B cell (primary cell): ENCODE results near the gene RECK. TPM values are rescaled to one million over a fixed set of nuclear protein-coding genes. Genes with fewer than 3 reads are reported as not detected.

Experiments
- ATAC-seq: fragments of 200-7000 bp; cut with Tn5 transposase; one replicate; pipeline ENCODE4 v1.10.0; 2021; ENCODE audit warnings: low read depth, mild to moderate bottlenecking, moderate number of reproducible peaks, moderate library complexity
- CTCF ChIA-PET: fragments of 350-600 bp; sonication (Branson Sonifier 250); formaldehyde crosslinking; loops from one replicate; lab custom pipeline; 2021; ENCODE audit warnings: antibody characterized with exemption, inconsistent platforms; lab: Charles Lee
- POLR2A ChIA-PET: fragments of 350-600 bp; sonication (Branson Sonifier 250); formaldehyde crosslinking; loops from one replicate; lab custom pipeline; 2021; ENCODE audit warnings: antibody characterized with exemption; lab: Charles Lee
- DNase-seq: peaks from one replicate; pipeline ENCODE4 v3.0.0; 2013
- H2AFZ ChIP-seq: 2 replicates; pipeline ENCODE4 v1.6.1; 2012; ENCODE audit warnings: mild to moderate bottlenecking, low read depth, low read length; ENCODE audit not compliant: insufficient read depth, poor library complexity, severe bottlenecking
- H3K27ac ChIP-seq, 2 donors: 1 replicate in 1 of 2; 2 replicates in 1 of 2; pipeline ENCODE4 v1.5.1; 2012 to 2013; ENCODE audit warnings: low read length in 2 of 2, mild to moderate bottlenecking in 2 of 2, moderate library complexity in 1 of 2
- H3K27me3 ChIP-seq, 4 experiments: fragments of 200-600 bp in 1 of 4; sonication (generic) in 1 of 4; replicated peaks in 1 of 4; 1 replicate in 2 of 4; 2 replicates in 2 of 4; pipeline versions ENCODE4 v1.6.1 to v1.7.0; 2013 to 2016; ENCODE audit warnings: low read length in 3 of 4, mild to moderate bottlenecking in 2 of 4, mixed read lengths in 1 of 4, moderate library complexity in 1 of 4; ENCODE audit not compliant: insufficient read depth in 4 of 4, control insufficient read depth in 3 of 4; ENCODE audit errors: control extremely low read depth in 1 of 4
- H3K36me3 ChIP-seq, 2 experiments: replicated peaks in 1 of 2; 1 replicate in 1 of 2; 2 replicates in 1 of 2; pipeline versions ENCODE4 v1.6.1 to v1.7.1; 2013; ENCODE audit warnings: low read length in 1 of 2; ENCODE audit not compliant: insufficient read depth in 2 of 2, control insufficient read depth in 1 of 2; ENCODE audit errors: control extremely low read depth in 1 of 2, extremely low read depth in 1 of 2
- H3K4me1 ChIP-seq, 2 donors: fragments of 200-600 bp in 1 of 2; sonication (generic) in 1 of 2; 1 replicate in 1 of 2; 2 replicates in 1 of 2; pipeline versions ENCODE4 v1.5.1 to v1.6.1; 2013 to 2017; ENCODE audit warnings: low read length in 2 of 2; ENCODE audit not compliant: control insufficient read depth in 2 of 2, insufficient read depth in 2 of 2
- H3K4me2 ChIP-seq: replicated peaks from 2 replicates; pipeline ENCODE3; 2012; ENCODE audit warnings: mild to moderate bottlenecking, low read depth, low read length; ENCODE audit not compliant: poor library complexity, severe bottlenecking
- H3K4me3 ChIP-seq, 5 experiments: fragments of 200-600 bp in 1 of 5; sonication (generic) in 1 of 5; 1 replicate in 3 of 5; 2 replicates in 2 of 5; pipeline versions ENCODE4 v1.5.1 to v1.7.0; 2011 to 2016; ENCODE audit warnings: low read length in 4 of 5, mild to moderate bottlenecking in 4 of 5, low read depth in 2 of 5, control low read depth in 1 of 5, moderate library complexity in 1 of 5; ENCODE audit not compliant: insufficient read depth in 1 of 5; ENCODE audit errors: control extremely low read depth in 1 of 5, extremely low read depth in 1 of 5
- H3K79me2 ChIP-seq: fragments of 200-600 bp; sonication (generic); one replicate; pipeline ENCODE4 v1.6.0; 2016; ENCODE audit warnings: low read length; ENCODE audit not compliant: control insufficient read depth, insufficient read depth
- H3K9ac ChIP-seq: fragments of 200-600 bp; sonication (generic); 2 replicates; pipeline ENCODE4 v1.6.1; 2017; ENCODE audit warnings: mild to moderate bottlenecking, low read length, moderate library complexity
- H3K9me3 ChIP-seq, 3 donors: one replicate each; pipeline versions ENCODE4 v1.6.1 to v1.7.1; 2013; ENCODE audit warnings: low read length in 2 of 3; ENCODE audit not compliant: control insufficient read depth in 2 of 3, insufficient read depth in 1 of 3; ENCODE audit errors: control extremely low read depth in 1 of 3
- H4K20me1 ChIP-seq: 2 replicates; pipeline ENCODE4 v1.6.0; 2012; ENCODE audit warnings: mild to moderate bottlenecking, low read length; ENCODE audit not compliant: insufficient read depth, control insufficient read depth, poor library complexity, severe bottlenecking
- H3K27ac Mint-ChIP-seq: one replicate; pipeline ENCODE4 v1.8.0; 2021; ENCODE audit warnings: mixed read lengths
- H3K27me3 Mint-ChIP-seq: one replicate; pipeline ENCODE4 v1.8.0; 2021; ENCODE audit warnings: mixed read lengths
- H3K4me1 Mint-ChIP-seq: one replicate; pipeline ENCODE4 v1.8.0; 2021; ENCODE audit warnings: mixed read lengths
- H3K4me3 Mint-ChIP-seq: one replicate; pipeline ENCODE4 v1.8.0; 2021; ENCODE audit warnings: mixed read lengths
- H3K9me3 Mint-ChIP-seq: one replicate; pipeline ENCODE4 v1.8.0; 2022; ENCODE audit warnings: mixed read lengths; ENCODE audit not compliant: insufficient read depth
- CTCF ChIP-seq: fragments of 200-600 bp; IDR thresholded peaks from one replicate; pipeline ENCODE4 v1.8.0; 2022; ENCODE audit warnings: antibody characterized with exemption, mild to moderate bottlenecking
- EZH2 ChIP-seq: IDR thresholded peaks from 2 replicates; pipeline ENCODE4 v1.6.1; 2012; ENCODE audit warnings: borderline replicate concordance, low read depth, mild to moderate bottlenecking, moderate library complexity, low read length; ENCODE audit not compliant: insufficient read depth, poor library complexity, severe bottlenecking
- WGBS: methylation state at CpG from one replicate; pipeline ENCODE4 v1.1.5; 2013; ENCODE audit warnings: missing lambda C conversion rate; ENCODE audit not compliant: insufficient coverage; 5-methylcytosine and 5-hydroxymethylcytosine counted together
- intact Hi-C: fragments of 100-400 bp; cut with micrococcal nuclease; formaldehyde crosslinking; loops from one replicate; pipeline ENCODE4 v1.10.0; 2022
- polyA plus RNA-seq: library from polyadenylated mRNA; depleted of rRNA; stranded (reverse); fragments of >200 nt; gene quantifications from 2 replicates; pipeline ENCODE4 v1.2.3, GENCODE V29; 2012
- total RNA-seq, 2 donors: library from RNA; stranded (reverse); fragments of 120-200 nt in 1 of 2; gene quantifications; 1 replicate in 1 of 2; 2 replicates in 1 of 2; pipeline versions ENCODE4 v1.2.3 to v1.2.4, GENCODE V29; 2013 to 2022

The RECK gene
- total and polyA plus RNA-seq, 2 donors (not counting 1 experiment from before 2014, with no cell fraction given), result 5.6 to 7.7 TPM

GRCh38 chr9:36034234-36034633 lies 2.5 kb upstream of the RECK start:
- Histone ChIP-seq H3K9ac (no peak overlapping the region), H3K79me2 (peaks cover 16% of the 10 kb centered on the region), H3K4me2 (no peak overlapping the region), H3K4me3 (no peak overlapping the region), H3K27me3 (peaks cover 0 to 3% (median 0%) of the 10 kb centered on the region in 4 experiments), H3K27ac (no peak overlapping the region), H3K9me3 (no peaks in the 10 kb centered on the region), H3K36me3 (no peaks in the 10 kb centered on the region), H2AFZ (no peak overlapping the region), H3K4me1 (peaks cover 17 to 21% of the 10 kb centered on the region in 2 donors), H4K20me1 (no peaks in the 10 kb centered on the region)
- ATAC-seq, result no peak
- Mint-ChIP-seq H3K4me3 (no peak overlapping the region), H3K27ac (no peak overlapping the region), H3K4me1 (peaks cover 18% of the 10 kb centered on the region), H3K9me3 (no peaks in the 10 kb centered on the region), H3K27me3 (no peaks in the 10 kb centered on the region)
- WGBS, result no CpG with 5 or more reads among the region's 5 CpGs
- CTCF ChIA-PET, result interaction anchor here (3.4 kb wide), 1 partner anchor 11 kb away, joined by 18 read pairs; no protein-coding TSS in a partner anchor
- intact Hi-C loops, result loop anchor here (10.0 kb wide), 2 partner anchors 131 to 919 kb away; partner anchors contain the start of genes ATOSB and CCIN
- no peak for DNase-seq
- TF ChIP-seq EZH2, result no peak
- TF ChIP-seq CTCF, result no peak
- POLR2A ChIA-PET, result no interaction called here

GRCh38 chr9:36035006-36035405 lies 1.7 kb upstream of the RECK start:
- TF ChIP-seq CTCF, result no peak
- TF ChIP-seq EZH2, result no peak
- intact Hi-C loops, result loop anchor here (10.0 kb wide), 2 partner anchors 130 to 920 kb away; partner anchors contain the start of genes ATOSB and CCIN
- Mint-ChIP-seq H3K4me1 (peaks cover 14% of the 10 kb centered on the region), H3K27ac (no peak overlapping the region), H3K27me3 (no peaks in the 10 kb centered on the region), H3K9me3 (no peaks in the 10 kb centered on the region), H3K4me3 (no peak overlapping the region)
- no peak overlapping the region for H2AFZ ChIP-seq
- H3K4me2 ChIP-seq, result no peak overlapping the region
- H3K9ac ChIP-seq, result no peak overlapping the region
- H3K27me3 ChIP-seq, result peaks cover 0 to 3% (median 0%) of the 10 kb centered on the region in 4 experiments
- no peak overlapping the region for H3K4me3 ChIP-seq
- peaks cover 13 to 17% of the 10 kb centered on the region in 2 donors for H3K4me1 ChIP-seq
- POLR2A ChIA-PET, result interaction anchor here (0.5 kb wide), 1 partner anchor 38 kb away, joined by 5 read pairs; no protein-coding TSS in a partner anchor
- WGBS, result no CpG with 5 or more reads among the region's 2 CpGs
- no peak for ATAC-seq
- H3K9me3 ChIP-seq, result no peaks in the 10 kb centered on the region
- CTCF ChIA-PET, result interaction anchor here (0.8 to 3.4 kb wide), 3 partner anchors 12 to 372 kb away, joined by 3 to 18 read pairs (median 3); no protein-coding TSS in a partner anchor
- no peaks in the 10 kb centered on the region for H3K36me3 ChIP-seq
- no peaks in the 10 kb centered on the region for H4K20me1 ChIP-seq
- H3K79me2 ChIP-seq, result peaks cover 16% of the 10 kb centered on the region
- no peak overlapping the region for H3K27ac ChIP-seq
- no peak for DNase-seq
